Osteocyte (in vitro differentiated cells): ENCODE data around the gene GPX2. TPM values are rescaled to one million over a fixed set of nuclear protein-coding genes. Genes with fewer than 3 reads are reported as not detected.
"Not testable (repeated sequence)": the region's sequence is repeated elsewhere in the genome, so short reads cannot be mapped to it uniquely, and the experiment has no call there.

Experiments
- DNase-seq: peaks from one replicate; pipeline ENCODE4 v3.0.0; 2021; ENCODE audit warnings: mixed read lengths; ENCODE audit not compliant: unreplicated experiment; ENCODE audit errors: extremely low spot score
- H3K27ac Mint-ChIP-seq: one replicate; pipeline ENCODE4 v1.8.0; 2021; ENCODE audit warnings: mild to moderate bottlenecking, mixed read lengths; ENCODE audit not compliant: unreplicated experiment
- H3K27me3 Mint-ChIP-seq: one replicate; pipeline ENCODE4 v1.8.0; 2021; ENCODE audit warnings: mixed read lengths; ENCODE audit not compliant: unreplicated experiment
- H3K36me3 Mint-ChIP-seq: one replicate; pipeline ENCODE4 v1.8.0; 2021; ENCODE audit warnings: mixed read lengths; ENCODE audit not compliant: unreplicated experiment
- H3K4me1 Mint-ChIP-seq: one replicate; pipeline ENCODE4 v1.8.0; 2021; ENCODE audit warnings: mixed read lengths; ENCODE audit not compliant: unreplicated experiment
- H3K4me3 Mint-ChIP-seq: one replicate; pipeline ENCODE4 v1.8.0; 2021; ENCODE audit warnings: mild to moderate bottlenecking, moderate library complexity, mixed read lengths; ENCODE audit not compliant: unreplicated experiment
- H3K9me3 Mint-ChIP-seq: one replicate; pipeline ENCODE4 v1.8.0; 2021; ENCODE audit warnings: mixed read lengths; ENCODE audit not compliant: unreplicated experiment
- CTCF ChIP-seq: fragments of 200-600 bp; sonication (generic); IDR thresholded peaks from 2 replicates; pipeline ENCODE4 v1.5.0; 2021; ENCODE audit warnings: antibody characterized with exemption, mild to moderate bottlenecking, moderate library complexity
- total RNA-seq: library from RNA; stranded (reverse); gene quantifications from 2 replicates; pipeline ENCODE4 v1.2.1, GENCODE V29; 2021

Gene GPX2
- total RNA-seq, 1 donor from 2014 or later, result not detected

- peak within 1 kb of the TSS; percentile 87 for H3K4me3 Mint-ChIP-seq
- no peak for TF ChIP-seq CTCF
- peak; percentile 99 for DNase-seq
- H3K4me1 Mint-ChIP-seq, result peaks cover 25% of the 10 kb centered on the region
- no peaks in the 10 kb centered on the region for H3K36me3 Mint-ChIP-seq
- H3K27me3 Mint-ChIP-seq, result peaks cover 29% of the 10 kb centered on the region
- H3K27ac Mint-ChIP-seq, result peak within 1 kb of the TSS; percentile 95
- H3K9me3 Mint-ChIP-seq, result no peaks in the 10 kb centered on the region
These were observed 28.1 kb downstream of the GPX2 start, which contains the start of gene CHURC1 for GRCh38 chr14:64914237-64915028. TSS of gene CHURC1 (plus strand) at chr14:64914455. CDS start at chr14:64914496, 41 bp downstream.

GRCh38 chr14:64913477-64913876, 29.1 kb downstream of the GPX2 start:
- DNase-seq, H3K36me3 Mint-ChIP-seq, H3K9me3 Mint-ChIP-seq: not testable (repeated sequence)
- Mint-ChIP-seq H3K27me3 (peaks cover 39% of the 10 kb centered on the region), H3K4me1 (peaks cover 25% of the 10 kb centered on the region), H3K4me3 (peak overlapping the region; percentile 87), H3K27ac (peak overlapping the region; percentile 95)

GRCh38 chr14:64912261-64912660, 30.3 kb downstream of the GPX2 start:
- no peak overlapping the region for H3K27ac Mint-ChIP-seq
- H3K27me3 Mint-ChIP-seq, result peaks cover 40% of the 10 kb centered on the region
- H3K4me1 Mint-ChIP-seq, result peaks cover 20% of the 10 kb centered on the region
- no peaks in the 10 kb centered on the region for H3K36me3 Mint-ChIP-seq
- TF ChIP-seq CTCF, result no peak
- H3K4me3 Mint-ChIP-seq, result no peak overlapping the region
- no peak for DNase-seq
- H3K9me3 Mint-ChIP-seq, result no peaks in the 10 kb centered on the region

DNA sequence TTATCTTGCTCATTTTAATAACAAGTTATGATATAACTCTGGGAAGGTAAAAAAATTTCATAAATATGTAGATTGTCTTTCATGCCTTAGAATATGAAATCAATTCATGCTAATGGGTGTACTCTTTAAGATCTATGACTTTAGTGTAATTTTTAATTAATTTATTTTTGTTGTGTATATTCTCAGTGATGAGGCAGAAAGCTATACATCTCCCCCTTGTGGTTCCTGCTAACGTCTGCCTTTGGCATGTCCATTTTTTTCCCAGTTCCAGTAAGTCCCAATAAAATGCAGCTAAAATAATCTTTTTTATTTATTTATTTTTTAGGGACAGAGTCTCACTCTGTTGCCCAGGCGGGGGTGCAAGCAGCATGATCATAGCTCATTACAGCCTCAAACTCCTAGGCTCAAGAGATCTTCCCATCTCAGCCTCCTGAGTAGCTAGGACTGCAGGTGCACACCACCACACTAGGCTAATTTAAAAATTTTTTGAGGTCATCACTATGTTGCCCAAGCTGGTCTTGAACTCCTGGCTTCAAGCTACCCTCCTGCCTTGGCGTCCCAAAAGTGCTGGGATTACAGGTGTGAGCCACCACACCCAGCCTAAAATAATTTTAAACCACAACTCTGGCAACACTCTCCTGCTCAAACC, 31.6 kb downstream of the GPX2 start:
- peak; percentile 68 for TF ChIP-seq CTCF
- H3K4me1 Mint-ChIP-seq, result peaks cover 18% of the 10 kb centered on the region
- H3K27me3 Mint-ChIP-seq, result peaks cover 40% of the 10 kb centered on the region
- H3K27ac Mint-ChIP-seq, result no peak overlapping the region
- H3K9me3 Mint-ChIP-seq, result no peaks in the 10 kb centered on the region
- DNase-seq, result no peak
- H3K4me3 Mint-ChIP-seq, result no peak overlapping the region
- no peaks in the 10 kb centered on the region for H3K36me3 Mint-ChIP-seq

DNA sequence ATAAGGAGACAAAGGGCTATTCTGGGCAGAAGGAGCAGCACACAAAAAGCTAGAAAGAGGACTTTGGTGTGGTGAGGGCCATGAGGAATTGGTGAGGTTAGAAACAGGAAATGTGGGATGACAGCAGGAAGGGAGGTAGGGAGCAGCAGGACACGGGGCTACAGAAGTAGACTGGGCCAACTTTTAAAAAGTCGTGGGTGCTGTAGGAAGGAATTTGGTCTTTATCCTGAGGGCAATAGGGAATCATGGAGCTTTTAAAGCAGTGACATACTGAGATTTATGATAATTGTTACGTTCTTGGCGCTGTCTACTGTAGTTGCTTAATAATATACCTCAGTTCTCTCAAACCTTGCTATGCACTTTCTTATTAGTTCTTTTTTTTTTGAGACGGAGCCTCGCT, 36.5 kb downstream of the GPX2 start:
- no peak overlapping the region for H3K27ac Mint-ChIP-seq
- H3K4me3 Mint-ChIP-seq, result no peak overlapping the region
- H3K27me3 Mint-ChIP-seq, result peaks cover 46% of the 10 kb centered on the region
- no peak for TF ChIP-seq CTCF
- no peaks in the 10 kb centered on the region for H3K4me1 Mint-ChIP-seq
- DNase-seq, result no peak
- H3K36me3 Mint-ChIP-seq, result no peaks in the 10 kb centered on the region
- no peaks in the 10 kb centered on the region for H3K9me3 Mint-ChIP-seq
